Gastroesophageal sphincter (tissue), 3 donors: ENCODE results near the gene SPATA18.

Experiments
- POLR2A ChIP-seq, 2 donors: fragments of 450-650 bp; IDR thresholded peaks; one replicate each; pipeline ENCODE4 v1.6.1; 2017; ENCODE audit warnings: antibody characterized with exemption in 2 of 2, mild to moderate bottlenecking in 2 of 2, moderate library complexity in 1 of 2
- TF ChIP-seq, protein P1 (sequence below), 4 experiments: fragments of 200-600 bp in 2 of 4; fragments of 450-650 bp in 2 of 4; sonication (generic) in 1 of 4; IDR thresholded peaks; one replicate each; pipeline ENCODE4 v1.5.1; 2017 to 2019; ENCODE audit warnings: antibody characterized with exemption in 4 of 4, mild to moderate bottlenecking in 2 of 4, moderate library complexity in 2 of 4

DNA sequence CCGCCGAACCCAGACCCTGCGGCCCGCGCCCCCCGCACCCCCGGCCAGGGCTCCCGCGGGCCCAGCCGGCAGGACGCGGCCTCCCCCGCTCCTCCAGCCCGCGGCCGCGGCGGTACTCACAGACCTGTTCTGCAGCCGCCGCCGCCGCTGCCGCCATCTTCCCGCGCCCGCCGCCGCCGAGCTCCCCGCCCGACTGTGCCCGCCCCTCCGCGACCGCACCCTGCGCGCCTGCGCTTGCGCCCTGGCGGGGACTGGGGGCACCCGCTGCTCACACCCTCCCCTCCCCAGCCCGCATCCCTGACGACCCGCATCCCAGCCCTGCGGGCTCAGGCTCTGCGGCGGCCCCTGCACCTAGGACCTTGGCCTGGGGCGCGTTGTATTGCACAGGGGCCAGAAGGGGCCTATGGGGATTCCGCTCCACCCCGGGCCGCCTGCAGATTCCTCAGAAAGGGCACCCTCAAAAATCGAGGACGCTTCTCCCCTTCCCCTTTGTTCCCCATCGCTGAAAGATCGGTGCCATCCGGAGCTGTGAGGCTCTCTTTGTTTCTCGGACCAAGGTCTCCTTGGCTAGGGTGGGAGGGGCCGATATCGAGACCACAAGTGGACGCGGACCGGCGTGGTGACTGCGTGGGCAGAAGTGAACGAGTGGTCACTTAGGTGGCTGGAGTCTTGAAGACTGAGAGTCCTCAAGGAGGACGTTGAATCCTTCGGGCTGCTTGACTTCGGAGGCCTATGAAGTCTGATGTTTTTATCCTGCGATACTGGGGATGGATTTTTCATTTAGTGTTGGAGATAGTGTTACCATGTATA, 12.8 kb upstream of the SPATA18 start, which contains the start of gene SGCB:
- TF ChIP-seq, protein P1, sequence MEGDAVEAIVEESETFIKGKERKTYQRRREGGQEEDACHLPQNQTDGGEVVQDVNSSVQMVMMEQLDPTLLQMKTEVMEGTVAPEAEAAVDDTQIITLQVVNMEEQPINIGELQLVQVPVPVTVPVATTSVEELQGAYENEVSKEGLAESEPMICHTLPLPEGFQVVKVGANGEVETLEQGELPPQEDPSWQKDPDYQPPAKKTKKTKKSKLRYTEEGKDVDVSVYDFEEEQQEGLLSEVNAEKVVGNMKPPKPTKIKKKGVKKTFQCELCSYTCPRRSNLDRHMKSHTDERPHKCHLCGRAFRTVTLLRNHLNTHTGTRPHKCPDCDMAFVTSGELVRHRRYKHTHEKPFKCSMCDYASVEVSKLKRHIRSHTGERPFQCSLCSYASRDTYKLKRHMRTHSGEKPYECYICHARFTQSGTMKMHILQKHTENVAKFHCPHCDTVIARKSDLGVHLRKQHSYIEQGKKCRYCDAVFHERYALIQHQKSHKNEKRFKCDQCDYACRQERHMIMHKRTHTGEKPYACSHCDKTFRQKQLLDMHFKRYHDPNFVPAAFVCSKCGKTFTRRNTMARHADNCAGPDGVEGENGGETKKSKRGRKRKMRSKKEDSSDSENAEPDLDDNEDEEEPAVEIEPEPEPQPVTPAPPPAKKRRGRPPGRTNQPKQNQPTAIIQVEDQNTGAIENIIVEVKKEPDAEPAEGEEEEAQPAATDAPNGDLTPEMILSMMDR (IDR thresholded peaks at IDR 0.05), result peak in 3 of 4 experiments; percentile 11 to 27 (median 13)
- TF ChIP-seq POLR2A (IDR thresholded peaks at IDR 0.05), result peak in 1 of 2 donors; percentile 34
